C4-2B (cell line): Measurements from ENCODE around the gene NAB2.

Experiments
- H3K27ac ChIP-seq: fragments of 450-650 bp; 2 replicates; pipeline ENCODE4 v1.5.1; 2017
- ZFX ChIP-seq: fragments of 450-650 bp; IDR thresholded peaks from 2 replicates; pipeline ENCODE4 v1.6.1; 2017
- TF ChIP-seq, protein P1 (sequence below): fragments of 450-650 bp; conservative IDR thresholded peaks from 2 replicates; pipeline ENCODE4 v1.5.1; 2017; ENCODE audit warnings: mild to moderate bottlenecking

The NAB2 gene

GRCh38 chr12:57105011-57105753, 16.3 kb downstream of the NAB2 start:
- TF ChIP-seq, protein P1, sequence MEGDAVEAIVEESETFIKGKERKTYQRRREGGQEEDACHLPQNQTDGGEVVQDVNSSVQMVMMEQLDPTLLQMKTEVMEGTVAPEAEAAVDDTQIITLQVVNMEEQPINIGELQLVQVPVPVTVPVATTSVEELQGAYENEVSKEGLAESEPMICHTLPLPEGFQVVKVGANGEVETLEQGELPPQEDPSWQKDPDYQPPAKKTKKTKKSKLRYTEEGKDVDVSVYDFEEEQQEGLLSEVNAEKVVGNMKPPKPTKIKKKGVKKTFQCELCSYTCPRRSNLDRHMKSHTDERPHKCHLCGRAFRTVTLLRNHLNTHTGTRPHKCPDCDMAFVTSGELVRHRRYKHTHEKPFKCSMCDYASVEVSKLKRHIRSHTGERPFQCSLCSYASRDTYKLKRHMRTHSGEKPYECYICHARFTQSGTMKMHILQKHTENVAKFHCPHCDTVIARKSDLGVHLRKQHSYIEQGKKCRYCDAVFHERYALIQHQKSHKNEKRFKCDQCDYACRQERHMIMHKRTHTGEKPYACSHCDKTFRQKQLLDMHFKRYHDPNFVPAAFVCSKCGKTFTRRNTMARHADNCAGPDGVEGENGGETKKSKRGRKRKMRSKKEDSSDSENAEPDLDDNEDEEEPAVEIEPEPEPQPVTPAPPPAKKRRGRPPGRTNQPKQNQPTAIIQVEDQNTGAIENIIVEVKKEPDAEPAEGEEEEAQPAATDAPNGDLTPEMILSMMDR = no peak
- no peak for TF ChIP-seq ZFX
- no peak overlapping the region for H3K27ac ChIP-seq

GRCh38 chr12:57106021-57106708, 17.3 kb downstream of the NAB2 start:
- TF ChIP-seq ZFX = no peak
- TF ChIP-seq, protein P1 = no peak
- H3K27ac ChIP-seq = no peak overlapping the region

DNA sequence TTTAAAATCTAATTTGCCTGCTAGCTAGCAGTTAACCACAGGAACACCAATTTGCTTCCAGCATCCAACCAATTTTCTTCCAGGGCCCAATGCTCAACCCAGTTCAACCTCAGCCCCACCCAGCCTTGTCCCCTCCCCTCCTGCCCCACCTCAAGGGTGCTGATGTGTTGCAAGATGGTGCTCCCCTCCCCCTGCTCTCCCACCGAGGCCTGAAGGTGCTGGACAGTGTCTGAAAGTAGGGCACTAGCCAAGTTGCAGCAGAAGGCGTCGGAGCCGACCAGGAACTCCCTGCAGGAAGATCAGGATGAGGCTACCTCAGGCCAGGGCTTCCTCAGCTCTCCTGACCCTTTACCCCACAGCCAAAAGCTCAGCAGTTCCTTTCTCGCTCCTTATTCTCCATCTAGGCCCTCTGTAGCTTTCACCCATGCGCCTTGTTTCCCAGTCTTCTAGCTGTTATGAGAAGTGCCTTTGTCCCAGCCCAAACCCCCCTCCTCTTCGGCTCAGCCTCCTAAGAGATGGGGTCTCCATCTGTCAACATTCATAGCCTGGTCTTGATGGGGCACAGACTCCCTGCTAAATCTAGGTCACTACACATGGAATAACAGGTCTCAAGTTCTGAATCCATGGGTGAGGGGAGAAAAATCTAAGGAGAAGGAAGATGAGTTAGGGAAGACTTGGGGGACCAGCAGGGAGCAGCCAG, 18.7 kb downstream of the NAB2 start:
- no peak overlapping the region for H3K27ac ChIP-seq
- TF ChIP-seq ZFX = no peak
- TF ChIP-seq, protein P1 = no peak

DNA sequence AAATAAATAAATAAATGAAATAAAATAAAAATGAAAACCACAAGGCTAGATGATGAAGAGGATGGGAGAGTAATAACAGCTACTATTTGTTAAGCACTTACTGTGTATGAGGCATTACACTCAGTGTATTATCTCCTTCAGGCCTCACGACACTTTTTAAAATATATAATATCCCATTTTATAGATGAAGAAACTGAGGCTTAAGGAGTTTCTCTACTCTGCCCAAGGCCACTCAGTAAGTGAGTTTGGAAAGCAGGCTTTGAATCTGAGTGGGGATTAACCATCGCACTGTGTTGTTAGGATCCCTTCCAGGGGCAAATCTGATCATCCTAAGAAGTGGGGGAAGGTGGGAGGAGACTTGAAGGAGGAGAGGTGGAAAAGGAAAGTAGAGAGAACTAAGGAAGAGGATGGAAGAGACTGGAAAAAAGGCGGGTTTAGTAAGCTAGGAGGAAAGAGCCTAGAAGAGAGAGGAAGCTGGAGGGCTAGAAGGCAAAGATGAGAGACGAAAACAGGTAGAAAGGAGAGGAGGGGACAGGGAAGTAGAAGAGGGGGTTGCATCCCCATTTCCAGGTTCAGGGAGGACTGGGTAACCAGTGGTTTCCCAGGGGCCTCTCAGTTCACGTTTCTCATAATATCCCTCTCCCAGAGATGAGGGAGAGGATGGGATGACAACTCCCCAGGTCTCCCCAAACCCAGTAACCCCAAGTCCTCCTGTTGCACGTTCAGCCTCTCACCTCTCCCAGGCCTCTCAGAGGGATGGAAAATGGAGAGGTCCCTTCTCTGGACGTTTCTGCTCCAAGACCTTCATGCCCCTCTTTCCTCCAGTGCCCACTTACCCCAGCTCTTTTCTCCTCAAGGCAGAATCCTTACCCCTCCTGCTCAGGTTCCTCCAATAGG, 20.5 kb downstream of the NAB2 start:
- no peak overlapping the region for H3K27ac ChIP-seq
- TF ChIP-seq, protein P1 = no peak
- no peak for TF ChIP-seq ZFX

GRCh38 chr12:57110104-57111030, 21.5 kb downstream of the NAB2 start:
- no peak overlapping the region for H3K27ac ChIP-seq
- TF ChIP-seq, protein P1 = no peak
- TF ChIP-seq ZFX = no peak

GRCh38 chr12:57111031-57111734, 22.3 kb downstream of the NAB2 start, which contains the start of gene STAT6:
Gene STAT6, minus strand, starts transcription at chr12:57111362. Its CDS starts 3,084 bp downstream, at chr12:57108278.
- H3K27ac ChIP-seq = peak within 1 kb of the TSS; percentile 59
- TF ChIP-seq, protein P1 = no peak
- TF ChIP-seq ZFX = no peak
